Psoas muscle (tissue), 8 donors: ENCODE results near the gene HSD17B12. TPM values are rescaled to one million over a fixed set of nuclear protein-coding genes. Genes with fewer than 3 reads are reported as not detected.

Experiments
- ATAC-seq, 4 donors: fragments of 200-7000 bp; cut with Tn5 transposase; one replicate each; pipeline ENCODE4 v1.9.1; 2020; ENCODE audit warnings: moderate library complexity in 3 of 4, mild to moderate bottlenecking in 2 of 4
- DNase-seq, 2 donors: peaks; one replicate each; pipeline ENCODE4 v3.0.0-alpha.2; 2020
- H3K27ac ChIP-seq: fragments of 200-600 bp; one replicate; pipeline ENCODE4 v1.8.0; 2022
- H3K27me3 ChIP-seq, 3 donors: fragments of 200-600 bp in 1 of 3; one replicate each; pipeline versions ENCODE4 v1.6.1 to v1.8.0; 2013 to 2022; ENCODE audit warnings: low read length in 2 of 3, mild to moderate bottlenecking in 2 of 3, moderate library complexity in 1 of 3; ENCODE audit not compliant: insufficient read depth in 3 of 3
- H3K36me3 ChIP-seq, 2 donors: fragments of 200-600 bp in 1 of 2; one replicate each; pipeline versions ENCODE4 v1.6.1 to v1.8.0; 2013 to 2022; ENCODE audit warnings: low read depth in 1 of 2, mild to moderate bottlenecking in 1 of 2, moderate library complexity in 1 of 2; ENCODE audit not compliant: insufficient read depth in 1 of 2
- H3K4me1 ChIP-seq: fragments of 200-600 bp; one replicate; pipeline ENCODE4 v1.8.0; 2022
- H3K4me3 ChIP-seq: fragments of 200-600 bp; one replicate; pipeline ENCODE4 v1.8.0; 2022; ENCODE audit warnings: mild to moderate bottlenecking
- H3K9me3 ChIP-seq: fragments of 200-600 bp; one replicate; pipeline ENCODE4 v1.8.0; 2022
- CTCF ChIP-seq: fragments of 200-600 bp; IDR thresholded peaks from one replicate; pipeline ENCODE4 v1.8.0; 2022; ENCODE audit warnings: antibody characterized with exemption
- WGBS, 3 donors: extraction: QIAGEN DNeasy Blood & Tissue Kit; methylation state at CpG; one replicate each; pipeline versions ENCODE4 v1.1.6 to v1.1.7; 2013; 5-methylcytosine and 5-hydroxymethylcytosine counted together
- intact Hi-C, 2 donors: fragments of 100-400 bp; cut with DNase I; formaldehyde crosslinking; loops; one replicate each; pipeline versions ENCODE4 v1.11.0 to v1.14.2; 2022
- polyA plus RNA-seq, 3 donors: library from polyadenylated mRNA; stranded (reverse); fragments of 200-250 nt; gene quantifications; one replicate each; pipeline ENCODE4 v1.2.3, GENCODE V29; 2013
- total RNA-seq, 4 donors: library from RNA; stranded (reverse); fragmentation: NEBNext Ultra II Directional in 2 of 4; extraction: Animal tissue kit (Norgen Biotek cat#: 25700) in 2 of 4; gene quantifications; one replicate each; pipeline versions ENCODE4 v1.2.1 to v1.2.4, GENCODE V29; 2021 to 2023
- donor health status: healthy with polysubstance abuse.
- donor health status: DM: no; HTN: no; CAD: no; lungs with moderate emphysema.
- donor health status: Bipolar disorder and iron deficiency.
- donor health status: healthy.
- donor health status: DM: yes; HTN: yes; CAD: no.
- donor health status: DM: no; HTN: no; CAD: no.
- donor health status: DM: no; HTN: no; CAD: no.
- donor health status: DM: yes; HTN: yes; CAD: no.

The HSD17B12 gene
- total and polyA plus RNA-seq, 7 donors, result 29.2 to 82.0 (median 45.0) TPM

- H3K9me3 ChIP-seq, result no peaks in the 10 kb centered on the region
- DNase-seq (no peak), ATAC-seq (no peak)
- H3K27ac ChIP-seq, result no peak overlapping the region
- H3K4me1 ChIP-seq, result no peaks in the 10 kb centered on the region
- intact Hi-C loops, result no loop called here
- no peak for TF ChIP-seq CTCF
- H3K36me3 ChIP-seq, result peaks cover 0 to 12% of the 10 kb centered on the region in 2 donors
- H3K4me3 ChIP-seq, result no peak overlapping the region
- no peaks in the 10 kb centered on the region for H3K27me3 ChIP-seq
These were observed 131.9 kb downstream of the HSD17B12 start for GRCh38 chr11:43812471-43812870.

DNA sequence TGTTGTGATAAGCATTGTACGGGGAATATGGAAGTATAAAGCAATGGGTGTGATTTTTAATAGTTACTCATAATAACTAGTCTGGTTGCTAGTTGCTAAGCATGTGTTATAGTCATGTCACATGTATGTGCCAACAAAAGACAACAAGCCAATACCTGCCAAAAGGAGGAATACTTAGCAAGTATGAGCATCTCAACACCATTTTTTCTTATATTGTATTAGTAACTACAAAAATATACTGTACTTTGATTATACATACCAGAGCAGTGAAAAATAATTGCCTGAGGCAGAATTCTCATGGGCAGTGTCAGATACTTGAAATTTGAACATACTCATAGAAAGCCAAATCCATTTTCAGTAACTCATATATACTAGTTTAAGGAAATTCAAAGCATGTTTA, 137.7 kb downstream of the HSD17B12 start:
- Histone ChIP-seq H3K36me3 (peaks cover 0 to 12% of the 10 kb centered on the region in 2 donors), H3K4me1 (no peaks in the 10 kb centered on the region), H3K27me3 (no peaks in the 10 kb centered on the region), H3K9me3 (no peaks in the 10 kb centered on the region), H3K4me3 (no peak overlapping the region), H3K27ac (no peak overlapping the region)
- TF ChIP-seq CTCF, result no peak
- DNase-seq (no peak), ATAC-seq (no peak)
- 92 to 98% (median 93%) methylated on average over 1 of the region's 1 CpG for WGBS, 3 donors
- intact Hi-C loops, result loop anchor here in 1 of 2 donors (5.0 kb wide), 1 partner anchor 44 kb away; no protein-coding TSS in a partner anchor

GRCh38 chr11:43819926-43820325, 139.4 kb downstream of the HSD17B12 start:
- intact Hi-C loops, result loop anchor here in 1 of 2 donors (5.0 kb wide), 1 partner anchor 42 kb away; no protein-coding TSS in a partner anchor

DNA sequence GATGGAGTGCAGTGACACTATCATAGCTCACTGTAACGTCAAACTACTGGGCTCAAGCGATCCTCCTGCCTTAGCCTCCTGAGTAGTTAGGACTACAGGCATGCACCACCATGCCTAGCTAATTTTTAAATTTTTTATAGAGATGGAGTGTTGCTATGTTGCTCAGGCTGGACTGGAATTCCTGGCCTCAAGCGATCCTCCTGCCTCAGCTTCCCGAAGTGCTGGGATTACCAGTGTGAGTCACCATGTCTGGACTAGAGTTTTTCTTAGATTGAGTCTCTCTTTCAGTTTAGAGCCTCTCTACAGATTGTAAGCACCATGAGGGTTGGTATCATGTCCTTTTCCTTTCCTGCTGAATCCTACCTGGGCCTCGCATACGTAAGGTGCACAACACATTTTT, 142.8 kb downstream of the HSD17B12 start:
- ATAC-seq, result no peak
- intact Hi-C loops, result no loop called here

More at GRCh38 chr11:43819926-43820325, 139.4 kb downstream of the HSD17B12 start:
- Histone ChIP-seq H3K4me3 (no peak overlapping the region), H3K27me3 (no peaks in the 10 kb centered on the region), H3K27ac (no peak overlapping the region), H3K36me3 (peaks cover 0 to 12% of the 10 kb centered on the region in 2 donors), H3K9me3 (no peaks in the 10 kb centered on the region), H3K4me1 (no peaks in the 10 kb centered on the region)
- 93 to 98% (median 97%) methylated on average over 2 of the region's 2 CpGs for WGBS, 3 donors
- DNase-seq, result no peak
- TF ChIP-seq CTCF, result no peak
- no peak for ATAC-seq

More for the DNA sequence above, 142.8 kb downstream of the HSD17B12 start:
- H3K4me3 ChIP-seq, result no peak overlapping the region
- no peaks in the 10 kb centered on the region for H3K9me3 ChIP-seq
- 97 to 99% (median 98%) methylated on average over 6 of the region's 6 CpGs for WGBS, 3 donors
- no peak for DNase-seq
- no peaks in the 10 kb centered on the region for H3K36me3 ChIP-seq
- H3K4me1 ChIP-seq, result peaks cover 15% of the 10 kb centered on the region
- no peak overlapping the region for H3K27ac ChIP-seq
- no peaks in the 10 kb centered on the region for H3K27me3 ChIP-seq
- TF ChIP-seq CTCF, result no peak
